Epithelial cell of proximal tubule (primary cell): ENCODE measurements around the gene TIMP2. TPM values are rescaled to one million over a fixed set of nuclear protein-coding genes. Genes with fewer than 3 reads are reported as not detected.

Experiments used
- DNase-seq: peaks from one replicate; pipeline ENCODE4 v3.0.0-alpha.2; 2011; ENCODE audit warnings: low read depth
- H3K4me3 ChIP-seq: 2 replicates; pipeline ENCODE4 v1.5.1; 2011; ENCODE audit warnings: low read depth, mild to moderate bottlenecking, low read length
- total RNA-seq: library from RNA; depleted of rRNA; stranded (reverse); fragments of >200 nt; gene quantifications from 2 replicates; pipeline ENCODE4 v1.2.3, GENCODE V29; 2015
- TF ChIP-seq, protein P1 (sequence below): conservative IDR thresholded peaks from 2 replicates; pipeline ENCODE4 v1.5.1; 2012; ENCODE audit warnings: low read depth, mild to moderate bottlenecking, low read length

Gene TIMP2
- total RNA-seq, 1 donor from 2014 or later, result 64.9 TPM

DNA sequence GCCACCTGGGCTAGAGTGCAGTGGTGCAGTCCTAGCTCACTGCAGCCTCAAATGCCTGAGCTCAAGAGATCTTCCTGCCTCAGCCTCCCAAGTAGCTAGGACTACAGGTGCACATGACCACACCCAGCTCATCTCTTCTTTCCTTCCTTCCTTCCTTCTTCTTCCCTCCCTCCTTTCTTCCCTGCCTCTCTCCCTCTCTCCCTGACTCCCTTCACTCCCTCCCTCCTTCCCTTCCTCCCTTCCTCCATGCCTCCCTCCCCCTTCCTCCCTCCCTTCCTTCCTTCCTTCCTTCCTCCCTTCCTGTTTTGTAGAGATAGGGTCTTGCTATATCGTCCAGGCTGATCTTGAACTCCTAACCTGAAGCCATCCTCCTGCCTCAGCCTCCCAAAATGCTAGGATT lies 61.1 kb downstream of the TIMP2 start:
- TF ChIP-seq, protein P1, sequence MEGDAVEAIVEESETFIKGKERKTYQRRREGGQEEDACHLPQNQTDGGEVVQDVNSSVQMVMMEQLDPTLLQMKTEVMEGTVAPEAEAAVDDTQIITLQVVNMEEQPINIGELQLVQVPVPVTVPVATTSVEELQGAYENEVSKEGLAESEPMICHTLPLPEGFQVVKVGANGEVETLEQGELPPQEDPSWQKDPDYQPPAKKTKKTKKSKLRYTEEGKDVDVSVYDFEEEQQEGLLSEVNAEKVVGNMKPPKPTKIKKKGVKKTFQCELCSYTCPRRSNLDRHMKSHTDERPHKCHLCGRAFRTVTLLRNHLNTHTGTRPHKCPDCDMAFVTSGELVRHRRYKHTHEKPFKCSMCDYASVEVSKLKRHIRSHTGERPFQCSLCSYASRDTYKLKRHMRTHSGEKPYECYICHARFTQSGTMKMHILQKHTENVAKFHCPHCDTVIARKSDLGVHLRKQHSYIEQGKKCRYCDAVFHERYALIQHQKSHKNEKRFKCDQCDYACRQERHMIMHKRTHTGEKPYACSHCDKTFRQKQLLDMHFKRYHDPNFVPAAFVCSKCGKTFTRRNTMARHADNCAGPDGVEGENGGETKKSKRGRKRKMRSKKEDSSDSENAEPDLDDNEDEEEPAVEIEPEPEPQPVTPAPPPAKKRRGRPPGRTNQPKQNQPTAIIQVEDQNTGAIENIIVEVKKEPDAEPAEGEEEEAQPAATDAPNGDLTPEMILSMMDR, result no peak
- no peak for DNase-seq

DNA sequence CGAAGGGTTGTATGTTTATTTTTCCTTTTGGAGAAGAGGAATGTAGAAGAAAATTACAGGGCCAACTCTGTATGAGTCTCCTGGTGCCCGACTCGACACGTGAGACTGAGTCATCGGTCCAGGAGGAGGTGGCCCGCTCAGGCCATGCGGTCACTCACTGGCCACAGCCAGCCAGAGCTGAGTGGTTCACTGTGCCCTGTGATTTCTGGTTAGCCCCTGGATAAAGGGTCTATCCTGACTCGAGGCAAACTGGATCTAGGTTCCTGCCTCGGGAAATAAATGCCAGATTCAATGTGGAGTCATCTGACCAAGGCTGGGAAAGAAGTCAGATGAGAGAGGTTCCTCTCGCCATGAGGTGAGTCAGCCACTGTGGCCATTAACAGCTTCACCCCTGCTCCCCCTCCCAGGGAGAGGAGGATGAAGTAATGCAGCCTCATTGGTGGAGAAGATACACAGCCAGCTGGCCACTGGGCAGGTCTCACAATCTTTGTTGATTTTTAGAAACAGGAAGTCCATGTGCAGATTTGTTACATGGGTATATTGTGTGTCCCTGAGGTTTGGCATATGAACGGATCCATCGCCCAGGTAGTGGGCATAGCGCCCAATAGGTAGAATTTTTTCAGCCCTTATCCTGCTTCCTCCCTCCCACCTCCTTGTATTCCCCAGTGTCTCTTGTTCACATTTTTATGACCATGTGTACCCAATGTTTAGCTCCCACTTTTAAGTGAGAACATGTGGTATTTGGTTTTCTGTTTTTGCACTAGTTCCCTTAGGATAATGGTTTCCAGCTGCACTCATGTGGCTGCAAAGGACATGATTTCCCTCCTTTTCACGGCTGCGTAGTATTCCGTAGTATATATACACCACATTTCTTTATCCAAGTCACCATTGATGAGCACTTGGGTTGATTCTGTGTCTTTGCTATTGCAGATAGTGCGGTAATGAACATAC lies 62.8 kb downstream of the TIMP2 start:
- TF ChIP-seq, protein P1, result no peak
- peak overlapping the region; percentile 3 for H3K4me3 ChIP-seq
- peak; percentile 90 for DNase-seq

More for the DNA sequence above, 61.1 kb downstream of the TIMP2 start:
- H3K4me3 ChIP-seq, result no peak overlapping the region

DNA sequence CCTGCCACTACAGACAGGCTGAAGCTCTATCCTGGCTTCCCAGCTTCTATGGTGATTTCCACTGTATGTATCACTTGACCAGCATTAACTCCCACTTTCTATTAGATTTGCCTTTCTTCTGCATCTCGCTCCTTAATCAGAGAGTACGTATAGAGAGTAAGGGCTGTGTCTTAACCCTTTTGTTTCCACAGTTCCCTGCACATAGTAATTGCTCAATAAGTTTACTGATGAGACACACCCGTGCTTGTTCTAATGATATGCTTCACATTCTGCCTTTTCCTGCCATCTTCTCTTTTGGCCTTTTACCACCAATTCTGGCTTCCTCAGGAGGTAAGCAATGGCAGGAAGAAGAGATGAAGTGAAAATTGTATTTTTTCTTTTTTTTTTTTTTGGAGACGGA lies 64.0 kb downstream of the TIMP2 start:
- DNase-seq, result no peak
- TF ChIP-seq, protein P1, result no peak
- no peak overlapping the region for H3K4me3 ChIP-seq

DNA sequence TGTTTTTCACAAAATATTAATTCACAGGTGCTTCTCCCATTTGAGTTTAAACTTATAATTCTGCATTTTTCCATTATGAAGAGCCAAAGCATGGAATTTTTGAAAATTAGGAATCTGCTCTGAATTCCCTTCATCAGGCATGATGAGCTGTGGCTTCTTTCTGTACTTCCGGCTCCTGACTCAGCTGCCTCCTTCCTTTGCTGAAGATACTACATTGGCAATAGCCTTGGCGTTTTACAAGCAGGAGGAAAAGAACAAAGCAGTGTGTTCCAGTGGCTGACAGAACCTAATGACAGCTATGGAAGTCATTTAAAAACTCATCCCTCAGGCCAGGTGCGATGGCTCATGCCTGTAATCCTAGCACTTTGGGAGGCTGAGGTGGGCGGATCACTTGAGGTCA lies 66.1 kb downstream of the TIMP2 start:
- TF ChIP-seq, protein P1, result no peak
- no peak overlapping the region for H3K4me3 ChIP-seq
- no peak for DNase-seq

DNA sequence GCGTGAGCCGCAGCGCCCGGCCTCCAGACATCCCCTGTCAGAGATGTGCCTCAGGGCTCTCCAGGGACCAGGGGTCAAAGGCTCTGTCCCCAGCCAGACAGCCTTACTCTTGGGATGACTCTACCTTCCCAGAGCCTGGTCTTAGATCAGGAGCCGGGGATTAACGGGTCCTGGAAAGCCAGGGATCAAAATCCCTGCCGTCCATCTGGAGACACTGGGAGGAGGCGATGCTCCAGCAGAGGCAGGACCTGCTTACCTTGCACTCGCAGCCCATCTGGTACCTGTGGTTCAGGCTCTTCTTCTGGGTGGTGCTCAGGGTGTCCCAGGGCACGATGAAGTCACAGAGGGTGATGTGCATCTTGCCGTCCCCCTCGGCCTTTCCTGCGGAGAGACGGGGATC lies 67.9 kb downstream of the TIMP2 start:
- TF ChIP-seq, protein P1, result no peak
- DNase-seq, result no peak

DNA sequence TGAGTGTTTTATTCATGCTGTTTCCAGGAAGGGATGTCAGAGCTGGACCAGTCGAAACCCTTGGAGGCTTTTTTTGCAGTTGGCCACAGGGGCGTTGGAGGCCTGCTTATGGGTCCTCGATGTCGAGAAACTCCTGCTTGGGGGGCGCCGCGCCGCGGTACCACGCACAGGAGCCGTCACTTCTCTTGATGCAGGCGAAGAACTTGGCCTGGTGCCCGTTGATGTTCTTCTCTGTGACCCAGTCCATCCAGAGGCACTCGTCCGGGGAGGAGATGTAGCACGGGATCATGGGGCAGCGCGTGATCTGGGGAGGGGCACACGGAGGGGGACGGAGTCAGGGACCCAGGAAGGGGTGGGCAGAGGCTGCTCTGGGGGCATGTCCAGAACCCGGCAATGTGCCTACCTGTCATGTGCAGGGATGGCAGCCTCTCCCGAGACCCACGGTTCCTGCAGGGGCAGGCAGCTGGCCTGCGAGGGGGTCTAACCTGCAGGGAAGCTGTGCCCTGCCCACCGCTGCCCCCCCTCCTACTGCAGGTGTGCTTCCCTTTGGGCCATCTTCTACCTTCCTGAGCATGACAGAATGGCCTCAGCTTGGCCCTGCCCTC lies 69.5 kb downstream of the TIMP2 start:
- H3K4me3 ChIP-seq, result no peak overlapping the region
- TF ChIP-seq, protein P1, result no peak
- DNase-seq, result no peak

More for the DNA sequence above, 67.9 kb downstream of the TIMP2 start:
- no peak overlapping the region for H3K4me3 ChIP-seq

DNA sequence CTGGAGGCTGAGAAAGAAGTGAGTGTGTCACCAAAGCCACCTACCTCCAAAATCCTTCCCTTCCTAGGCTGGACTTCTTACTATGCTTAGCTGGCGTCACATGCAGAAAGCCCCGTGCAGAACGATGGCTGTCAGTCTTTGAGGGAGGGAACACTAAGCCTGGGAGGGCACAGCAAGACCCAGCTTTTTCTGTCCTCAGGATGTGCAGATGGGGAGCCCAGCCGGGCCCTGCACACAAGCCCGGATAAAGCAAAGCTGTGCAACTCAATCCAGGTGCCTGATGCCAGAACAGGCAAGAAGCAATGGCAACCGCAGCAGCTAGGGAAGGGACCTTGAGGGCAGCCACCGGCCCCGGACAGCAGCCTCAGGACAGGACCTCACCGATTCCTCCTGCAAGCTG lies 70.7 kb downstream of the TIMP2 start:
- TF ChIP-seq, protein P1, result no peak
- no peak overlapping the region for H3K4me3 ChIP-seq

More for the DNA sequence above, 70.7 kb downstream of the TIMP2 start:
- no peak for DNase-seq
